ENCODE results near the gene CDK6. TPM values are rescaled to one million over a fixed set of nuclear protein-coding genes. Genes with fewer than 3 reads are reported as not detected.
A peak's percentile ranks its signal among the peaks of the same experiment; 100 is the strongest.
"Not testable (repeated sequence)": the region's sequence is repeated elsewhere in the genome, so short reads cannot be mapped to it uniquely, and the experiment has no call there.

The CDK6 gene
- total RNA-seq, 1 donor from 2014 or later, result 254 TPM

DNA sequence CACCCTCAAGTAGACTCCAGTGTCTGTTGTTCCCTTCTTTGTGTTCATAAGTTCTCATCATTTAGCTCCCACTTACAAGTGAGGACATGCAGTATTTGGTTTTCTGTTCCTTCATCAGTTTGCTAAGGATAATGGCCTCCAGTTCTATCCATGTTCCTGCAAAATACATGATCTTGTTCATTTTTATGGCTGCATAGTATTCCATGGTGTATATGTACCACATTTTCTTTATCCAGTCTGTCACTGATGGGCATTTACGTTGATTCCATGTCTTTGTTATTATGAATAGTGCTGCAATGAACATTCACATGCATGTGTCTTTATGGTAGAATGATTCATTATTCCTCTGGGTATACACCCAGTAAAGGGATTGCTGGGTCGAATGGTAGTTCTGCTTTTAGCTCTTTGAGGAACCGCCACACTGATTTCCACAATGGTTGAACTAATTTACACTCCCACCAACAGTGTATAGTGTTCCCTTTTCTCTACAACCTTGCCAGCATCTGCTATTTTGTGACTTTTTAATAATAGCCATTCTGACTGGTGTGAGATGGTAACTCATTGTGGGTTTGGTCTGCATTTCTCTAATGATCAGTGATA is 79.0 kb downstream of the CDK6 start:
- DNase-seq (ENCODE audit: low spot score); H3K27ac Mint-ChIP-seq; H3K4me3 Mint-ChIP-seq (ENCODE audit: low read depth); intact Hi-C loops (cut with micrococcal nuclease); H3K27me3 Mint-ChIP-seq (ENCODE audit: low read depth); H3K9me3 Mint-ChIP-seq: not testable (repeated sequence)
- Mint-ChIP-seq H3K4me1 (ENCODE audit: low read depth) (peaks cover 60% of the 10 kb centered on the region), H3K36me3 (ENCODE audit: low read depth) (peaks cover 88% of the 10 kb centered on the region)

DNA sequence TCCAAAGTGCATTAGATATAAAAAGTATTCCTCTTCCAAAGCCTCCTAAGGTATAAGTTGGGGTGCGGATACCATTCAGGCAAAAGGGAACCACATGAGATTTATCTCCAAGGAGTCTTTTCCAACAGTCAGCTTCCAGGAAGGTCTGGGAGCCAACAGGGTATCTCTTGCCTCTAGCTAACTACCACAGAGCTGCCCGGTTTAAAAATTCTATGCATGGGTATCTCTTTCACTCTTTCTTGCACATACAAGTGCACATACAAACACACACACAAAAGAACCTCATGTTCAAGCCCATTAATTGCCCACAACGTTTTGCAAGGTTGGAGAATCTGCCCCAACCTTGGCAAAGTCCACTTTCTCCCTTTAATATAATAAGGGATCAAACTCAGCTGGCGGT is 80.7 kb downstream of the CDK6 start:
- Mint-ChIP-seq H3K36me3 (ENCODE audit: low read depth) (peaks cover 86% of the 10 kb centered on the region), H3K27me3 (ENCODE audit: low read depth) (no peaks in the 10 kb centered on the region), H3K27ac (peak overlapping the region; percentile 46), H3K4me1 (ENCODE audit: low read depth) (peaks cover 59% of the 10 kb centered on the region), H3K9me3 (peaks cover 5% of the 10 kb centered on the region), H3K4me3 (ENCODE audit: low read depth) (no peak overlapping the region)
- intact Hi-C loops (cut with micrococcal nuclease), result no loop called here
- no peak for DNase-seq (ENCODE audit: low spot score)

DNA sequence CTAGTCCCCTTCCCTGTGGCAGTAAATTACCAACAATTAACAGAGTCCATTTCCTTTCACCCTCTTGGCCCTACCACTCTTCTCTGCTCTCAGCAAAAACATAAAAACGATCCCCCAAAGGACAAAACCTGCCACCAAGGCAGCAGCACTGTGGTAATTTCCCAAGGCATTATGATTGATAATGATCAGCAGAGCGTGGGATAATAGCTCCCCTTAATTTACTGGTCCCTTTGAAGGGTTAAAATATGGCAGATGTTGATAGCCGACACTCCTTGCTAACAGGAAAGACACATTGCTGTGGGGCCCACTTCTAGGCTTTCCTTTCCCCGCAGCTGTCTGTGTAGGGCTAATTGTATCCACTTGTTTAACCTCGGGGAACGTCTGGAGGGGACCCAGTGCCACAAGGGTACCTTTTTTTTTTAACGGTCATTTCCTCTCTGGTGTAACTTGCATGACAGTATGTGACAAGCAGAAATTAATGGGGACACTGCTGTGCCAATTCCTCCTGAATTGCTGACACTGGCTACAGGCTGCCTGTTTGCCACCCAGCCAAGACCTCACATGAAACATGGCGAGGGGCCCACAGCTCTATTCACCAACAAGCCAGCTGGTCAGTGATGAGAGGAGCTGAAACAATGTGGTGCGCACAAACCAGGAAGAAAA is 81.3 kb downstream of the CDK6 start:
- H3K27ac Mint-ChIP-seq, result peak overlapping the region; percentile 72
- H3K4me1 Mint-ChIP-seq (ENCODE audit: low read depth), result peaks cover 63% of the 10 kb centered on the region
- peaks cover 87% of the 10 kb centered on the region for H3K36me3 Mint-ChIP-seq (ENCODE audit: low read depth)
- H3K9me3 Mint-ChIP-seq, result peaks cover 5% of the 10 kb centered on the region
- no peak for DNase-seq (ENCODE audit: low spot score)
- intact Hi-C loops (cut with micrococcal nuclease), result loop anchor here (5.0 kb wide), 1 partner anchor 77 kb away; no protein-coding TSS in a partner anchor
- H3K4me3 Mint-ChIP-seq (ENCODE audit: low read depth), result peak overlapping the region; percentile 20
- H3K27me3 Mint-ChIP-seq (ENCODE audit: low read depth), result no peaks in the 10 kb centered on the region

DNA sequence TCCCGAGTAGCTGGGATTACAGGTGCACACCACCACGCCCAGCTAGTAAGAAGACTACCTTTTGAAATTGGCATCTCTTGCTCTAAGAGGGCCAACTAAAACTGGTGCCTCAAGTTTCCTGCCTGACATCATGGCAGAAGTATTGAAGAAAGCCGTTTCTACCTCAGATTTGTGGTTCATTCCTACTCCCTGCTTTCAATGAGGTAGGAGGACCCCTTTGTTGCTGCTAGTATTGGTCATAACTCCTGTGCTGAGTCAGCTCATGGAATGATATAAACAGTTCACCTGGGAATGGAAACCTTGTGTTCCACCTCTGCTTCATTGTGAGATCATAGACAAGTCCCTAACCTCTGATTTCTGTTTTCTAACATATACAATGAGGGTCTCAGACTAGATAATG is 82.8 kb downstream of the CDK6 start:
- no peak overlapping the region for H3K4me3 Mint-ChIP-seq (ENCODE audit: low read depth)
- H3K4me1 Mint-ChIP-seq (ENCODE audit: low read depth), result peaks cover 60% of the 10 kb centered on the region
- peaks cover 83% of the 10 kb centered on the region for H3K36me3 Mint-ChIP-seq (ENCODE audit: low read depth)
- no peaks in the 10 kb centered on the region for H3K27me3 Mint-ChIP-seq (ENCODE audit: low read depth)
- H3K9me3 Mint-ChIP-seq, result peaks cover 5% of the 10 kb centered on the region
- H3K27ac Mint-ChIP-seq, result peak overlapping the region; percentile 72
- intact Hi-C loops (cut with micrococcal nuclease), result loop anchor here (2.0 to 5.0 kb wide), 2 partner anchors 55 to 79 kb away; no protein-coding TSS in a partner anchor
- DNase-seq (ENCODE audit: low spot score), result no peak

DNA sequence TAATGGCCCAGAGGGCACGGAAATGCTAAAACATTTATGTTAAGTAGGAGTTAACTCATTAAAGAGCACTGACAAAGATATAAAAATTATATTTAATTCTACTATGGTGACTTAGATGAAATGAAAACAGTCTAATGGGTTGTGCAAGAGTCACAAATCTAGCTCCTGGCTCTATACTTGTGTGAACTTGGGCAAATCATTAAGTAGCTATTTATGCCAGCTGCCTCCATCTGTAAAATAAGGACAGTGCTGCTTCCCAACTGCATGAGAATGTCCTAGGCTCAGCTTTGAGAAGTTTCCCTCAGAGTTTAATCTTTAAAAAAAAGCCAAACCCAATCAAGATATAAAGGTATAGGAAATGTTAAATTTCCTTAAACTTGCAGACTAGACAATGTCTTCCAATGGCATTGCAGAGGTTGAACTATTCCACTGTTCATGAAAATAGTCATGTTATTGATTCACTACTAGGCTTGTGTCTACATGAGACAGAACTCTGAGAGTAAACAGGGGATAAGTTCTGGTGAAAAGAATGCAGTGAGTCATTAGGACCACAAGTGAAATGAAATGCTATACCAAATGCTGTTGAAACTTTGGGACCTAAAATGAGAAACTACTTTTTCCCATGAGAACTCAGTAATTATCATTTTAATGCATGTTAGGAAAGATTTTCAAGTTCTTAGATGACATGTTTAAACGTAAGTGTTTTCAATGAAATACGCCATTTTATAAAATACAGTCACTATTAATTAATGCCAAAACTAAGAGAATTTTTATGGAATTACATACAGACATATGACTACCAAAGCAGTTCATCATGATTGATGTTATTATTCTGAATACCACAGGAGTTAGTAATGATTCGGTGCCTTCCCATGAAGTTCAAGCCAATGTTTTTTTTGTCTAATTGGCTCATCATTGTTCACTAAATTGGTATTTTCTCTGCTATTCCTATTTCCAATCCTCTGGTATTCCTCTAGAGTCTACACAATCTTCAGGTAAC is 84.2 kb downstream of the CDK6 start:
- DNase-seq (ENCODE audit: low spot score), result no peak
- Mint-ChIP-seq H3K4me1 (ENCODE audit: low read depth) (peaks cover 62% of the 10 kb centered on the region), H3K4me3 (ENCODE audit: low read depth) (no peak overlapping the region), H3K36me3 (ENCODE audit: low read depth) (peaks cover 81% of the 10 kb centered on the region), H3K27me3 (ENCODE audit: low read depth) (no peaks in the 10 kb centered on the region), H3K9me3 (peaks cover 1% of the 10 kb centered on the region), H3K27ac (peak overlapping the region; percentile 76)
- intact Hi-C loops (cut with micrococcal nuclease), result loop anchor here (1.0 to 5.0 kb wide), 4 partner anchors 17 to 80 kb away; no protein-coding TSS in a partner anchor

DNA sequence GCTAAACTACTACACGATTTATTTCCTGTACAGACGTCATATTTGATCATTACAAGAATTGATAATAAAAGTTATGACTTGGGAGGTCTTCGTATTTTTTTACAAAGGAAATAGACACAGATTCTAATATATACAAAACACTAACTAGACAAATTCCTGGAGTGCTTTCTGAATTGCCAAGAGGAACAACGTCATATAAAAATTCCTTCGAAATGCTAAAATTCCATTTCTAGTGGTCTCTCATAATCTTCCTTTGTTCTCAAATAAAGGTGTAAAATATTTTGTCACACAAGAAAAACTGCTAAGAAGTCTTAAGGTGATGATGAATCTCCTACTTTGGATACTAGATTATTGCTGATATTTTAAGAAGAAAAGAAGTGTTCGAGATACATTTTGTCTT is 85.4 kb downstream of the CDK6 start:
- DNase-seq (ENCODE audit: low spot score), result no peak
- H3K27ac Mint-ChIP-seq, result no peak overlapping the region
- intact Hi-C loops (cut with micrococcal nuclease), result loop anchor here (5.0 kb wide), 1 partner anchor 81 kb away; no protein-coding TSS in a partner anchor
- peaks cover 59% of the 10 kb centered on the region for H3K4me1 Mint-ChIP-seq (ENCODE audit: low read depth)
- H3K4me3 Mint-ChIP-seq (ENCODE audit: low read depth), result no peak overlapping the region
- peaks cover 1% of the 10 kb centered on the region for H3K9me3 Mint-ChIP-seq
- H3K36me3 Mint-ChIP-seq (ENCODE audit: low read depth), result peaks cover 80% of the 10 kb centered on the region
- H3K27me3 Mint-ChIP-seq (ENCODE audit: low read depth), result no peaks in the 10 kb centered on the region

DNA sequence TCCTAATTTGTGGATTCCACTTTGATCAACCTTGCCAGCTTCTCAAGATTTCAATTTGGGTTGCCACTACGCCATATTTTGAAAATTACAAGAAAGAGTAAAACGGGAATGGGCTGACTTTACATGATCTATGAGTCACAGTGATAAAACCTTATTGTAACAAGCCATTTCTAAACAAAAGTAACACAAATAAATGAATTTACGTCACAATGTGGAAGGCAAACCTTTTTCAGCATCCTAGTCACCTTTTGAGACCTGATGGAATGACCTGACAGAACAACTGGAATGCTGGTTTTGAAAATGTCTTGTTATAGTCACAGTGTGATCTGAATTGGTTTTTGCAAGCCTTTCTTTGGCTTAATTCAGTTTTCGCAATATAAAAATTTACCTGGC is 85.9 kb downstream of the CDK6 start:
- Mint-ChIP-seq H3K4me1 (ENCODE audit: low read depth) (peaks cover 59% of the 10 kb centered on the region), H3K27me3 (ENCODE audit: low read depth) (no peaks in the 10 kb centered on the region), H3K27ac (no peak overlapping the region), H3K36me3 (ENCODE audit: low read depth) (peaks cover 80% of the 10 kb centered on the region), H3K9me3 (peaks cover 5% of the 10 kb centered on the region), H3K4me3 (ENCODE audit: low read depth) (no peak overlapping the region)
- no peak for DNase-seq (ENCODE audit: low spot score)
- intact Hi-C loops (cut with micrococcal nuclease), result loop anchor here (5.0 kb wide), 1 partner anchor 82 kb away; no protein-coding TSS in a partner anchor

DNA sequence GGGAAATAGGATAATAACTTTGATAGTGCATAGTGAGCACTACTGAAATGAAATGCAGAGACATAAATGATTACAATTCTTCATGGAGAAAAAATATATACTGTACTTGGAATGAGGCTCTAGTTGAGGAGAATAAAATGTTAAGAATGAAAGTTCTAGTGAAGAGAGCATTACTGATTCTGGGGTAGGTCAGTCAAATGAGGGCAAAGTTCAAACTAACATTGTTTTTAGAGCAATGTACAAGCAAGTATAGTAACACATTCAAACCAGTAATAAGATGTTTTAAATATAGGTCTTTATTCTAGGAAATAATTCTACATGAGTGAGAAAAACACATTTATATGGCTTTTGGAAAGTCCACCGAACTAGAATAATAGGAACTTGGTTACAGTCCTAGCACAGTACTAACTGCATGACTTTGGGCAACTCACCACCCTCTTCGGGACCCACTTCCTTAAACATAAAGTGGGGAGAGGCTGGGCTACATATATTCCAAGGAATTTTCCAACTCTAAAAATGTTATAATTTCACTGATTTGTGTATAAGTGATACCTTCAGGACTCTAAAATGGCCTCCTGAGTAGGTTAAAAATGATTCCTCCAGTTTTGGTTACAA is 86.4 kb downstream of the CDK6 start:
- Mint-ChIP-seq H3K36me3 (ENCODE audit: low read depth) (peaks cover 79% of the 10 kb centered on the region), H3K4me3 (ENCODE audit: low read depth) (no peak overlapping the region), H3K27ac (peak overlapping the region; percentile 61), H3K9me3 (peaks cover 5% of the 10 kb centered on the region), H3K27me3 (ENCODE audit: low read depth) (no peaks in the 10 kb centered on the region), H3K4me1 (ENCODE audit: low read depth) (peaks cover 54% of the 10 kb centered on the region)
- DNase-seq (ENCODE audit: low spot score), result no peak
- intact Hi-C loops (cut with micrococcal nuclease), result loop anchor here (5.0 kb wide), 1 partner anchor 82 kb away; no protein-coding TSS in a partner anchor

DNA sequence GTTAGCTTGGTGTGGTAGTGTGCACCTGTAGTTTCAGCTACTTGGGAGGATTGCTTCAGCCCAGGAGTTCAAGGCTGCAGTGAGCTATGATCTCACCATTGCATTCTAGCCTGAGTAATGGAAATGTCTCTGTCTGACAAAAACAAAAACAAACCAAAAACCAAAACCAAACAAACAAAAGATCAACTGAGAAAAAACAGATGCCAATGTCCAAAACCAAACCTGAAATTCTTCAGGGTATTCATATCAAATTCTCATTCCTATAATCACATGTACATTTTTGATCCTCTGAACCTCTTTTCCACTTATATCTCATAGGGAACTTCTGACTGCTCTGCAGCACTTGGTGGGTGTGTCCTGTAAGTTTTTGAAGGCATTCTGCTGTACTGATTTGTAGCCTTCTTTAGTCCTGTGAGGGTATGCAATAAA is 87.0 kb downstream of the CDK6 start:
- no peak for DNase-seq (ENCODE audit: low spot score)
- peaks cover 75% of the 10 kb centered on the region for H3K36me3 Mint-ChIP-seq (ENCODE audit: low read depth)
- no peaks in the 10 kb centered on the region for H3K27me3 Mint-ChIP-seq (ENCODE audit: low read depth)
- H3K27ac Mint-ChIP-seq, result peak overlapping the region; percentile 61
- intact Hi-C loops (cut with micrococcal nuclease), result no loop called here
- peaks cover 5% of the 10 kb centered on the region for H3K9me3 Mint-ChIP-seq
- peaks cover 48% of the 10 kb centered on the region for H3K4me1 Mint-ChIP-seq (ENCODE audit: low read depth)
- no peak overlapping the region for H3K4me3 Mint-ChIP-seq (ENCODE audit: low read depth)

DNA sequence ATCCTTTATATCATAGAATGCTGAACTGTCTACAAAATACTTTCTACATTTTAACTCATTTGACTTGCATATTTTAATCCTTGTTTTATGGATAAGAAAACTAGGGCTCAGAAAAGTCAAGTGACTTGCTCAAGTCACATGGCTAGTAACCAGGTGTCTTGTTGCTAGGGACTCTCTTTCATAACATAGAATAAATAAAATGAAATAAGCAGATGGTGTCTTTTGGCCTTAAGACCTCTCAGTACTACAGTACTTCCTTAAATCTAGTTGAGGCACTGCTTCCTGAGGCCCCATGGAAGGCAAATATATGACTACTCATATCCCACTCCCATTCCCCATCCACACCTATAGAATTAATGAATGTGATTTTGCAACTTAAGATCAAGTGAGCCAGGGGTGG is 87.9 kb downstream of the CDK6 start:
- H3K27ac Mint-ChIP-seq, result no peak overlapping the region
- intact Hi-C loops (cut with micrococcal nuclease), result no loop called here
- H3K36me3 Mint-ChIP-seq (ENCODE audit: low read depth), result peaks cover 76% of the 10 kb centered on the region
- peaks cover 47% of the 10 kb centered on the region for H3K4me1 Mint-ChIP-seq (ENCODE audit: low read depth)
- H3K9me3 Mint-ChIP-seq, result peaks cover 13% of the 10 kb centered on the region
- DNase-seq (ENCODE audit: low spot score), result no peak
- no peaks in the 10 kb centered on the region for H3K27me3 Mint-ChIP-seq (ENCODE audit: low read depth)
- no peak overlapping the region for H3K4me3 Mint-ChIP-seq (ENCODE audit: low read depth)

DNA sequence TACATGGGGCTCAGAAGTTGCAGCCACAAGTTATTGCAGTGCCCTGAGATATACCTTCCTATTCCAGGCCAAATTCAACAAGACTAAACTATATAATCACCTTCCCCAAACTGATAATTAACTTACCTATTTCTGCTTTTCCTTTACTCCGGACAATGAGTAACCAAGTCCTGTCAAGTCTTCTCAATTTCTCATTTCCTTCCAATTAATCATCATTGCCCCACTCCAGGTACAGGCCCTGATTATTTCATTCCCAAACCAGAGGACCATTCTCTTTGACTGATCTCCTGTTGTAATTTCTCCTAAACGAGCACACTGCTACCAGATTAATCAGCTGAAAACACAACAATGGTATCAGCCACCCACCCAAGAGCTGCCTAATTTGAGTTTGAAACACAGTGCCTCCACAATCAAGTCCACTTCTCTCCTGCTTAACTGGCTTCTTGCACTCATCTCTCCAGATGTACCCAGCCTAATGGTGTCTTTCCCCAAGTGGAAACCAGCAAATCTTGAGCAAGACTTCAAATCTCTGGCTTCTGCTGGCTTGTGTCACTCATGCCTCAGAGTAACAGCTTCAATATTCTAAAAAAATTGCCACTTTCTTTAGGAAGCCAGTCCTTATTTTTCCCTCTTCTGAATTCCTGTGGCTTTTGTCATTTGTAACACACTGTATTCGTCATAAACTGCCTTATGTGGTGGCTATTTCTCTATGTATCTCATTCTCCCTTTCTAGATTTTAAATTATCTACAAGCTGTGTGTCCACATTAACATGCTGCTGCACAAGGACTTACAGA is 89.1 kb downstream of the CDK6 start:
- peaks cover 79% of the 10 kb centered on the region for H3K36me3 Mint-ChIP-seq (ENCODE audit: low read depth)
- peak overlapping the region; percentile 3 for H3K27ac Mint-ChIP-seq
- no peaks in the 10 kb centered on the region for H3K27me3 Mint-ChIP-seq (ENCODE audit: low read depth)
- no peak for DNase-seq (ENCODE audit: low spot score)
- H3K4me1 Mint-ChIP-seq (ENCODE audit: low read depth), result peaks cover 49% of the 10 kb centered on the region
- no peak overlapping the region for H3K4me3 Mint-ChIP-seq (ENCODE audit: low read depth)
- peaks cover 16% of the 10 kb centered on the region for H3K9me3 Mint-ChIP-seq
- intact Hi-C loops (cut with micrococcal nuclease), result no loop called here
